Subcutaneous adipose tissue (tissue), 4 donors: Measurements from ENCODE around the gene PLA2G2E. TPM values are rescaled to one million over a fixed set of nuclear protein-coding genes. Genes with fewer than 3 reads are reported as not detected.

Experiments used
- total RNA-seq, 4 donors: library from RNA; depleted of rRNA; stranded (reverse); fragments of >200 nt; gene quantifications; one replicate each; pipeline ENCODE4 v1.1.0, GENCODE V29; 2016
- TF ChIP-seq, protein P1 (sequence below): fragments of 450-650 bp; IDR thresholded peaks from one replicate; pipeline ENCODE4 v1.5.1; 2016; ENCODE audit warnings: low read depth, mild to moderate bottlenecking, control low read depth, antibody characterized with exemption, moderate library complexity

PLA2G2E gene, protein sequence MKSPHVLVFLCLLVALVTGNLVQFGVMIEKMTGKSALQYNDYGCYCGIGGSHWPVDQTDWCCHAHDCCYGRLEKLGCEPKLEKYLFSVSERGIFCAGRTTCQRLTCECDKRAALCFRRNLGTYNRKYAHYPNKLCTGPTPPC
- total RNA-seq: not detected

DNA sequence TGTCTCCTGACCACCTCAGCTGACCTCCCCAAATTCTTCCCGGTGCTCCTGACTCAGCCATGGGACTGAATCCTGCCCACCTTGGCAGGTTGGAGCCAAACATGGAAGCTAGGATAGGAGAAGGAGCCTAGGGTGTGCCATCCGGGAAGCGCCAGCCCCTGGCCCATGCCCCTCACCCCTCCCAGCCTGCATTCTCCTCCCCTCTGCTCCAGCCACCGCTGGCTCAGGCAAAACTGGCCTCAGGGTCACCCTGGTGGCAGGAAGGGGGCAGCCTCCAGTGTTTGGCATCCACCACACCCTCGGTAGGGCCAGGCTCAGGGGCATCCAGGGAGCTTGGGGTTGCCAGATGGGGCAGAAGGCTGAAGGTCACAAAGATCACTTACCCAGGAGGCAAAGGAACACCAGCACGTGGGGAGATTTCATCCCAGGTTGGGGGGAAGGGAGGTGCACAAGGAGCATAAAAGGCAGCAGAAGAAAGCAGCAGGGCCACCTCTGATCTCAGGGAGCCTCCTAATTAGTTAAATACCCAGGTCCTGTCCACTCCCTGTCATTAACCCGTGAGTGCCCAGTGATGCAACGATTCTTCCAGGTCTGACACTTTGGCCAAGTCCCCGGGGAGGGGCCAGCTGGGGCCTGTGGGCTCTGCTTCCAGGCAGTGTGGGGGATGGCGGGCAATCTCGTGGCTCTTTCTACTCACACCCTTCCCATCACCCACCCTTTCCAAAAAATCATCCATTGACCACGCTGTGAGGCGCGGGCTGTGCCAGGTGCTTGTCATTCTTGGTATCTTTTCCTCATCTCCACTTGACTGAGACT lies at the start of gene PLA2G2E:
PLA2G2E (minus strand) TSS at position 481 of the 816 bp plus-strand sequence; CDS start at position 423, 58 bp downstream.
- TF ChIP-seq, protein P1, sequence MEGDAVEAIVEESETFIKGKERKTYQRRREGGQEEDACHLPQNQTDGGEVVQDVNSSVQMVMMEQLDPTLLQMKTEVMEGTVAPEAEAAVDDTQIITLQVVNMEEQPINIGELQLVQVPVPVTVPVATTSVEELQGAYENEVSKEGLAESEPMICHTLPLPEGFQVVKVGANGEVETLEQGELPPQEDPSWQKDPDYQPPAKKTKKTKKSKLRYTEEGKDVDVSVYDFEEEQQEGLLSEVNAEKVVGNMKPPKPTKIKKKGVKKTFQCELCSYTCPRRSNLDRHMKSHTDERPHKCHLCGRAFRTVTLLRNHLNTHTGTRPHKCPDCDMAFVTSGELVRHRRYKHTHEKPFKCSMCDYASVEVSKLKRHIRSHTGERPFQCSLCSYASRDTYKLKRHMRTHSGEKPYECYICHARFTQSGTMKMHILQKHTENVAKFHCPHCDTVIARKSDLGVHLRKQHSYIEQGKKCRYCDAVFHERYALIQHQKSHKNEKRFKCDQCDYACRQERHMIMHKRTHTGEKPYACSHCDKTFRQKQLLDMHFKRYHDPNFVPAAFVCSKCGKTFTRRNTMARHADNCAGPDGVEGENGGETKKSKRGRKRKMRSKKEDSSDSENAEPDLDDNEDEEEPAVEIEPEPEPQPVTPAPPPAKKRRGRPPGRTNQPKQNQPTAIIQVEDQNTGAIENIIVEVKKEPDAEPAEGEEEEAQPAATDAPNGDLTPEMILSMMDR: no peak

DNA sequence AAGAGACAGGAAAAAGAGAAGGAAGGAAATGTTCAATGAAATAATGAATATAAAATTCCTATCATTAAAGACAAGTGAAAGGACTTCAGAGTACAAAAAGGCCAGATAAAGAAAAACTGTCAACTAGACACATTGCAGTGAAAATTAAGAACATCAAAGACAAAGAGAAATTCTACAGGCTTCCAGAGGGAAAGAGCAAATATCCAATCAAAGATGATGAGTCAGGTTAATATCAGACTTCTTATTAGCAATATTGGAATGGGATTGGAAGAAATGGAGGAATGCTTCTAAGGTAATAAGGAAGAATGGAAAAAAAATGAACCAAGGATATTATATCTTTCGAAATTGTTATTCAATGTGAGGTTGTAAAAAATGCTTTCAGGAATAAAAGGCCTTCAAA lies 48.2 kb upstream of the PLA2G2E start:
- TF ChIP-seq, protein P1: no peak

DNA sequence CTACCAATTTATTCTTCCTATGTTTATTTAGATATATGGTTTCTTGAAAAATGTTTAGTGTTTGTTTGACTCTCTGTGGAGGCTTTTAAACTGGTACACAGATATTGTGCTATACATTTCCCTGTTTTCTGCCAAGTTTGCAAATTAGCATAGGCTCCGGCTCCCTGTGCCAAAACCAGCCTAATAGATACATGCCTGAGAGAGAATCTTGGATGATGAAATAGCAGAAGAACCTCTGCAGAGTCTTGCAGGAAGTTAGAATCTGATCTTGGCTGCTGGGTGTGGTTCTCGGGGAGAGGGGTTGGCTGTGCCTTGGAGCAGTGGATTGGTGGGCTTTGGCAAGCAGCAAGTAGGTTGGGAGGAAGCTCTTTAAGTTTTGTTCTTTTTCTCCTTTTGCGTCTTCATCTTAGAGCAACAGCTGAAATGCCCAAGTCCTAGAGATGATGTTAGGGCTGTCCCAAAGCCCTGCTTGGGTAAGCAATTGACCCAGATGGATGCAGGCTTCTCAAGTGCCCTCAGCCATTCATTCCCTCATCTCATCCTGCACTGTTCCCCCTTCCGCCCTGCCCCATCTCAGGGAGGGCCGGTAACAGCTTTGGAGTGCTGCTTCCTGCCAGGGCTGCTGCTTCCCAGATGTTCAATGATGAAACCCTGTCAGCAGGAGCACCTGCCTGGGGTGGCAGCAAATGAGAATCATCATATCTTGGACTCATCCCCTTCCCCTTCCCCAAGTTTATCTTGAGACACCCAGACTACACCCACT lies 46.7 kb upstream of the PLA2G2E start:
- TF ChIP-seq, protein P1: no peak

DNA sequence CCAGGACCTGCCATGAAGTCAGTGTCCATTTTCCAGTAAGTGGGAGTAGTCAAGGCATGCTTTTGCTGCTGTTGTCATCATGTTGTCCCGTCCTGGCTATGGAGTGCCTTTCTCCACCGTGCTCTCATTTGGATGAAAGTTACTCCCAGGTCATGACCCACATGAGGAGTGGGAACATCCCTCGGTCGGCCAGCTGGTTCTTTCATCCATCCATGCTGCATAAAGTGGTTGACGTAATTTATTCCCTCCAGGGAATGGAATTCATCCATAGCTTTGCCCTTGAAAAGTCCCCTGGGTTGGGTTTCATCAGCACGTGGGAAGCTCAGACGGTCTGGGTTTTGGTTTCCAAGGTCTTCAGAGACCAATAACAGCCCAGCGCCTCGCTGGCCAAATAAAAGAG lies 44.4 kb upstream of the PLA2G2E start:
- TF ChIP-seq, protein P1: no peak

DNA sequence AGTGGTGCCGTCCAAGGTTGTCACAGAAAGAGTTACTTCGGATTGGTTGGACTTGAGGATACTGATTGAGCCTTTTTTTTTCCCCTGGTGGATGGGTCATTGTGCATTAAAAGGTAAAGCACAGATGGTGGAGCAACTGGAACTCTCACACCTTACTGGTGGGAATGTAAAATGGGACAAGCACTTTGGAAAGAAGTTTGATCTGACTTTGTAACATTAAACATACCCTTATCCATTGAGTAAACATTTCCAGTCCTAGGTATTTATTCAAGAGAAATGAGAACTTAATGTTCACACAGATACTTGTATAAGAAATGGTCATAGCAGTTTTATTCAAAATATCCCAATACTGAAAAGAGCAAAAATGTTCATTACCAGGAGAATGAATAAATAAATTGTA lies 41.1 kb upstream of the PLA2G2E start:
- TF ChIP-seq, protein P1: no peak

DNA sequence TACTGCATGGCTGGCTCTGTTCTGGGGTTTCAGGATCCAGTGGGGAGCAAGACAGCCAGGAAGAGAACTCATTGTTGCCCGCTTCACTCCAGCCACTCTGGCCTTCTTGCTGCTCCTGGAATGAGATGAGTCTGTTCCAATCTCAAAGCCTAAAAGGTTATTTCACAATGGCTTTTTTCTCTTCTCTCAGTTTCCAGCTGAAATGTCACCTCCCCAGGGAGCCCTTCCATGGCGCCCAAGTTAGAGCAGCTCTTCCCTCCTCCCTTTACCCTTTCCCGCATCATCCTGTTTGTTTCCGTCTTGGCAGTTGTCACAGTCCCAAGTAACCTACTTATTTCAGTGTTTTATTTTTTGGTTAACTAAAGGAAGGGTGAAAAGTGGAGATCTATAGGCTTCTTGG lies 40.2 kb upstream of the PLA2G2E start:
- TF ChIP-seq, protein P1: no peak

DNA sequence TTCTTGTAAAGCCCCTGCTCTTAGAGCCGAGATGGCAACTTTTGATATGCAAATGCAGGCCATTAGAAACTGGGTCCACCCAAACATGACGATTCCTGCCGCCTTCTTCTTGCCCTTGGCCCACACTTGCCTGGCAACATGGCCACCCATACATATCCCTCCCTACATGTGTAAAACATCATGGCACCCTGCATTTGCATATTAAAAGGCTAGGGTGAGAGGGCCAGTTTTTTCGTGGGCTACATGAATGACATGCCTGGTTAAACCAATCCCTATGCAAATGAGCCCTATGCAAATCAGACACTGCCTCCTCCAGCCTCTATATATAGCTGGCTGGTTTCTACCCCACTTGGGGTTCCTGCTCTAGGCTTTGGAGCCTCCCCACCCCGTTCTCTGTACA lies 37.2 kb upstream of the PLA2G2E start:
- TF ChIP-seq, protein P1: no peak
